Measurements from ENCODE around the gene IFNAR2. TPM values are rescaled to one million over a fixed set of nuclear protein-coding genes. Genes with fewer than 3 reads are reported as not detected.
"Not testable (repeated sequence)": the region's sequence is repeated elsewhere in the genome, so short reads cannot be mapped to it uniquely, and the experiment has no call there.

The IFNAR2 gene
- total RNA-seq, 1 donor from 2014 or later = 23.3 TPM

DNA sequence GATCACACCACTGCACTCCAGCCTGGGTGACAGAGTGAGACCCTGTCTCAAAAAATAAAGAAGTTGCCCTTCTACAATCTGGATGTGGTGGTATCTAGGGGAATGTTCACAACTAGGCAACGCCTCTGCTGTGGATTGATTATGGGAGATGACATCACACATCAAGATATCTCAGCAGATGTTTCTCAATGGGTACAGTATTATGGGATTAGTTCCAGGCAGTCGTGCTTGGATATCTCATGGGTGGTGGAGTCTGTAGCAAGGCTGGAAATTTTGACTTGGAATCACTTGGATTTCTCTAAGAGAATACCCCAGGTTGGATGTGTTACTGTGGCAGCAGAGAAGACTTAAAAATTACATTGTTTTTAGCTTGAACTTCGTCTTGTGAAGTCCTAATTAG, 7.7 kb downstream of the IFNAR2 start:
- Histone ChIP-seq H3K4me2 (ENCODE audit: low read length) (no peak overlapping the region), H4K20me1 (ENCODE audit: insufficient read depth, low read length) (peaks cover 33% of the 10 kb centered on the region), H3K36me3 (ENCODE audit: insufficient read depth, low read length) (no peaks in the 10 kb centered on the region), H3K27ac (ENCODE audit: low read depth, low read length) (no peak overlapping the region), H3K27me3 (ENCODE audit: insufficient read depth, low read length) (no peaks in the 10 kb centered on the region), H3K4me3 (ENCODE audit: insufficient read depth, low read depth, low read length) (no peak overlapping the region), H3K79me2 (ENCODE audit: insufficient read depth, low read length) (peaks cover 25% of the 10 kb centered on the region), H3K9me3 (ENCODE audit: insufficient read depth, low read depth, low read length) (no peaks in the 10 kb centered on the region), H2AFZ (ENCODE audit: low read depth, low read length) (no peak overlapping the region), H3K4me1 (ENCODE audit: insufficient read depth, low read length) (no peaks in the 10 kb centered on the region), H3K9ac (ENCODE audit: low read length) (no peak overlapping the region)
- Mint-ChIP-seq H3K36me3 (ENCODE audit: low read depth, unreplicated experiment) (peaks cover 10% of the 10 kb centered on the region), H3K4me3 (ENCODE audit: unreplicated experiment) (no peak overlapping the region), H3K27ac (ENCODE audit: unreplicated experiment) (no peak overlapping the region), H3K27me3 (ENCODE audit: low read depth, unreplicated experiment) (no peaks in the 10 kb centered on the region), H3K4me1 (ENCODE audit: low read depth, unreplicated experiment) (peaks cover 34% of the 10 kb centered on the region), H3K9me3 (ENCODE audit: unreplicated experiment) (no peaks in the 10 kb centered on the region)
- no peak for FAIRE-seq
- no peak for TF ChIP-seq EZH2 (IDR thresholded peaks at IDR 0.05; ENCODE audit: insufficient read depth, low read length)
- TF ChIP-seq, protein P1, sequence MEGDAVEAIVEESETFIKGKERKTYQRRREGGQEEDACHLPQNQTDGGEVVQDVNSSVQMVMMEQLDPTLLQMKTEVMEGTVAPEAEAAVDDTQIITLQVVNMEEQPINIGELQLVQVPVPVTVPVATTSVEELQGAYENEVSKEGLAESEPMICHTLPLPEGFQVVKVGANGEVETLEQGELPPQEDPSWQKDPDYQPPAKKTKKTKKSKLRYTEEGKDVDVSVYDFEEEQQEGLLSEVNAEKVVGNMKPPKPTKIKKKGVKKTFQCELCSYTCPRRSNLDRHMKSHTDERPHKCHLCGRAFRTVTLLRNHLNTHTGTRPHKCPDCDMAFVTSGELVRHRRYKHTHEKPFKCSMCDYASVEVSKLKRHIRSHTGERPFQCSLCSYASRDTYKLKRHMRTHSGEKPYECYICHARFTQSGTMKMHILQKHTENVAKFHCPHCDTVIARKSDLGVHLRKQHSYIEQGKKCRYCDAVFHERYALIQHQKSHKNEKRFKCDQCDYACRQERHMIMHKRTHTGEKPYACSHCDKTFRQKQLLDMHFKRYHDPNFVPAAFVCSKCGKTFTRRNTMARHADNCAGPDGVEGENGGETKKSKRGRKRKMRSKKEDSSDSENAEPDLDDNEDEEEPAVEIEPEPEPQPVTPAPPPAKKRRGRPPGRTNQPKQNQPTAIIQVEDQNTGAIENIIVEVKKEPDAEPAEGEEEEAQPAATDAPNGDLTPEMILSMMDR (IDR thresholded peaks at IDR 0.05; ENCODE audit: insufficient read depth, low read depth, low read length) = no peak
- DNase-seq (ENCODE audit: low read depth) = no peak

DNA sequence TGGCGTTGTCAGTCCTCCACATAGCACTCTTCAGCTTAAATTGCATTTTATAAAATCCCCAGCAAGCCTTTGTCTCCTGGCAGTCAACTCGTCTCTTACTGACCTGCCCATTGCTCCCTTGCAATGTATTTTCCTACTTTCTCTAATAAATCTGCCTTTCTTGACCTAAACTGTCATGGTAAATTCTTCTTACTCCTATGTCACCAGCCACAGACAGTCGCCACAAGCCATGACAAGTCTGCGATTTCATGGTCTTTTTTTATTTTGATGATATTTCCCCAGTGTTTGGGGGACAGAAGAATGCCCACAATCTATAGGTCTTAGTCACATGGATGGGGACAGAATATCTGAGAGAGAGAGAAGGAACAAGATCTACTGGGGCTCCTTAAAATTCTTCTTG, 8.4 kb downstream of the IFNAR2 start:
- Histone ChIP-seq H2AFZ (ENCODE audit: low read depth, low read length) (no peak overlapping the region), H3K36me3 (ENCODE audit: insufficient read depth, low read length) (no peaks in the 10 kb centered on the region), H4K20me1 (ENCODE audit: insufficient read depth, low read length) (peaks cover 30% of the 10 kb centered on the region), H3K4me3 (ENCODE audit: insufficient read depth, low read depth, low read length) (no peak overlapping the region), H3K4me2 (ENCODE audit: low read length) (no peak overlapping the region), H3K79me2 (ENCODE audit: insufficient read depth, low read length) (peaks cover 22% of the 10 kb centered on the region), H3K27ac (ENCODE audit: low read depth, low read length) (no peak overlapping the region), H3K27me3 (ENCODE audit: insufficient read depth, low read length) (no peaks in the 10 kb centered on the region), H3K4me1 (ENCODE audit: insufficient read depth, low read length) (no peaks in the 10 kb centered on the region), H3K9ac (ENCODE audit: low read length) (no peak overlapping the region), H3K9me3 (ENCODE audit: insufficient read depth, low read depth, low read length) (no peaks in the 10 kb centered on the region)
- FAIRE-seq = no peak
- Mint-ChIP-seq H3K4me3 (ENCODE audit: unreplicated experiment) (no peak overlapping the region), H3K36me3 (ENCODE audit: low read depth, unreplicated experiment) (peaks cover 10% of the 10 kb centered on the region), H3K4me1 (ENCODE audit: low read depth, unreplicated experiment) (peaks cover 27% of the 10 kb centered on the region), H3K9me3 (ENCODE audit: unreplicated experiment) (no peaks in the 10 kb centered on the region), H3K27me3 (ENCODE audit: low read depth, unreplicated experiment) (no peaks in the 10 kb centered on the region), H3K27ac (ENCODE audit: unreplicated experiment) (no peak overlapping the region)
- no peak for DNase-seq (ENCODE audit: low read depth)
- TF ChIP-seq, protein P1 (IDR thresholded peaks at IDR 0.05; ENCODE audit: insufficient read depth, low read depth, low read length) = no peak
- TF ChIP-seq EZH2 (IDR thresholded peaks at IDR 0.05; ENCODE audit: insufficient read depth, low read length) = no peak

DNA sequence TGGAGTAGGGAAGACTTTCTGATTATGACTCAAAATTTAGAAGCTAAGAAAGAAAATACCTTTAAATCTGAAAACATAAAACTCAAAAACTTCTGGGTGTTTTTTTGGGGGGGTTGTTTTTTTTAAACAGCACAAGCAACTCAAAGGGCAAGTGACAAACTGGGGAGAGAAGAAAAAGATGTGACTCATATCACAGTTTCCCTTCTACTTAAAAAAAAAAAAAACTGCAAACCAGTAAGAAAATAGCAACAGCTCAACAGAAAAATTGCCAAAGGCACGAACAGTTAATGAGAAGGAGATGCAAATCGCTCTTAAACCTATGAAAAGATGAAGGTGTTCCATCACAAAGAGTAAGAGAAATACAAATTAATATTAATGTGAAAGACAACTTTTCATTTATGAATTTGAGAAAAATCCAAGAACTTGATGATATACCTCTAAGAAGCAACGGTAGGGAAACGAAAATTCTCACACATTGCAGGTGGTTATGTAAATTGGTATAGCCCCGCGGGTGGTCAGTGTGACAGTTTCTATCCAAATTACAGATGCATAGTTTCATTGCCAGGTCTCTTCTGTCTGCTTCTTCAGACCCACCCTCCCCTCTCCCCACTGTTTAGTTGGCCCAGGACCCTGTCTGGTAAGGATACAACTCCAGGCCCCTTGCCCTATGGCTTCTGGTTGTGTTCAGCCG, 9.0 kb downstream of the IFNAR2 start:
- Histone ChIP-seq H3K4me3 (ENCODE audit: insufficient read depth, low read depth, low read length) (no peak overlapping the region), H3K27ac (ENCODE audit: low read depth, low read length) (no peak overlapping the region)
- no peak for FAIRE-seq

DNA sequence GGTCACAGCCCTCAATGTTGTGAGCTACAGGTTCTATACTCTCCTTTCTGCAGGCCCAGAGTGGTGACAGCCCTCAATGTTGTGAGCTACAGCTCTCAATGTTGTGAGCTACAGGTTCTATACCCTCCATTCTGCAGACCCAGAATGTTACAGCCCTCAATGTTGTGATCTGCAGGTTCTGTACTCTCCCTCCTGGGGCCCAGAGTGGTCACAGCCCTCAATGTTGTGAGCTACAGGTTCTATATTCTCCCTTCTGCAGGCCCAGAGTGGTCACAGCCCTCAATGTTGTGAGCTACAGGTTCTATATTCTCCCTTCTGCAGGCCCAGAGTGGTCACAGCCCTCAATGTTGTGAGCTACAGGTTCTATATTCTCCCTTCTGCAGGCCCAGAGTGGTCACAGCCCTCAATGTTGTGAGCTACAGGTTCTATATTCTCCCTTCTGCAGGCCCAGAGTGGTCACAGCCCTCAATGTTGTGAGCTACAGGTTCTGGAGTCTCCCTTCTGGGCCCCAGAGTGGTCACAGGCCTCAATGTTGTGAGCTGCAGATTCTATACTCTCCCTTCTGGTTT, 9.9 kb downstream of the IFNAR2 start:
- H3K27me3 Mint-ChIP-seq (ENCODE audit: low read depth, unreplicated experiment); FAIRE-seq; DNase-seq (ENCODE audit: low read depth); H2AFZ ChIP-seq (ENCODE audit: low read depth, low read length); H3K27me3 ChIP-seq (ENCODE audit: insufficient read depth, low read length); H3K36me3 ChIP-seq (ENCODE audit: insufficient read depth, low read length); H3K9me3 Mint-ChIP-seq (ENCODE audit: unreplicated experiment); H3K9ac ChIP-seq (ENCODE audit: low read length); H3K9me3 ChIP-seq (ENCODE audit: insufficient read depth, low read depth, low read length); H3K27ac ChIP-seq (ENCODE audit: low read depth, low read length); H3K4me1 ChIP-seq (ENCODE audit: insufficient read depth, low read length); H3K27ac Mint-ChIP-seq (ENCODE audit: unreplicated experiment); H3K4me3 ChIP-seq (ENCODE audit: insufficient read depth, low read depth, low read length); H3K4me2 ChIP-seq (ENCODE audit: low read length); H3K4me3 Mint-ChIP-seq (ENCODE audit: unreplicated experiment): not testable (repeated sequence)
- H3K36me3 Mint-ChIP-seq (ENCODE audit: low read depth, unreplicated experiment) = peaks cover 14% of the 10 kb centered on the region
- peaks cover 19% of the 10 kb centered on the region for H3K4me1 Mint-ChIP-seq (ENCODE audit: low read depth, unreplicated experiment)
- Histone ChIP-seq H4K20me1 (ENCODE audit: insufficient read depth, low read length) (peaks cover 30% of the 10 kb centered on the region), H3K79me2 (ENCODE audit: insufficient read depth, low read length) (peaks cover 19% of the 10 kb centered on the region)

More for the DNA sequence above, 9.0 kb downstream of the IFNAR2 start:
- Histone ChIP-seq H3K9ac (ENCODE audit: low read length) (no peak overlapping the region), H3K79me2 (ENCODE audit: insufficient read depth, low read length) (peaks cover 22% of the 10 kb centered on the region), H3K9me3 (ENCODE audit: insufficient read depth, low read depth, low read length) (no peaks in the 10 kb centered on the region), H4K20me1 (ENCODE audit: insufficient read depth, low read length) (peaks cover 30% of the 10 kb centered on the region), H3K36me3 (ENCODE audit: insufficient read depth, low read length) (no peaks in the 10 kb centered on the region), H3K27me3 (ENCODE audit: insufficient read depth, low read length) (no peaks in the 10 kb centered on the region), H2AFZ (ENCODE audit: low read depth, low read length) (no peak overlapping the region), H3K4me2 (ENCODE audit: low read length) (no peak overlapping the region), H3K4me1 (ENCODE audit: insufficient read depth, low read length) (no peaks in the 10 kb centered on the region)
- H3K4me3 Mint-ChIP-seq (ENCODE audit: unreplicated experiment) = no peak overlapping the region
- H3K36me3 Mint-ChIP-seq (ENCODE audit: low read depth, unreplicated experiment) = peaks cover 10% of the 10 kb centered on the region
- DNase-seq (ENCODE audit: low read depth) = no peak
- H3K9me3 Mint-ChIP-seq (ENCODE audit: unreplicated experiment) = peaks cover 2% of the 10 kb centered on the region
- peaks cover 23% of the 10 kb centered on the region for H3K4me1 Mint-ChIP-seq (ENCODE audit: low read depth, unreplicated experiment)
- TF ChIP-seq, protein P1 (IDR thresholded peaks at IDR 0.05; ENCODE audit: insufficient read depth, low read depth, low read length) = no peak
- no peak for TF ChIP-seq EZH2 (IDR thresholded peaks at IDR 0.05; ENCODE audit: insufficient read depth, low read length)
- no peaks in the 10 kb centered on the region for H3K27me3 Mint-ChIP-seq (ENCODE audit: low read depth, unreplicated experiment)
- no peak overlapping the region for H3K27ac Mint-ChIP-seq (ENCODE audit: unreplicated experiment)
